HUES48 (cell line): Measurements from ENCODE around the gene DHRS9.

Source experiments
- H3K27ac ChIP-seq: one replicate; pipeline ENCODE4 v1.7.0; 2013; ENCODE audit warnings: low read depth, low read length, inconsistent platforms
- H3K27me3 ChIP-seq: 2 replicates; pipeline ENCODE4 v1.6.1; 2013; ENCODE audit warnings: mild to moderate bottlenecking, low read length; ENCODE audit not compliant: control insufficient read depth, insufficient read depth
- H3K36me3 ChIP-seq: 2 replicates; pipeline ENCODE4 v1.6.1; 2013; ENCODE audit warnings: low read length; ENCODE audit not compliant: control insufficient read depth, insufficient read depth
- H3K4me1 ChIP-seq: 2 replicates; pipeline ENCODE4 v1.6.1; 2013; ENCODE audit warnings: mild to moderate bottlenecking, low read length; ENCODE audit not compliant: control insufficient read depth, insufficient read depth
- H3K4me3 ChIP-seq: 2 replicates; pipeline ENCODE4 v1.5.1; 2013; ENCODE audit warnings: mild to moderate bottlenecking, low read depth, low read length
- H3K9ac ChIP-seq: 2 replicates; pipeline ENCODE4 v1.6.1; 2013; ENCODE audit warnings: mild to moderate bottlenecking, low read depth, low read length, moderate library complexity
- H3K9me3 ChIP-seq: 2 replicates; pipeline ENCODE4 v1.6.1; 2013; ENCODE audit warnings: low read length; ENCODE audit not compliant: control insufficient read depth, insufficient read depth

The DHRS9 gene

DNA sequence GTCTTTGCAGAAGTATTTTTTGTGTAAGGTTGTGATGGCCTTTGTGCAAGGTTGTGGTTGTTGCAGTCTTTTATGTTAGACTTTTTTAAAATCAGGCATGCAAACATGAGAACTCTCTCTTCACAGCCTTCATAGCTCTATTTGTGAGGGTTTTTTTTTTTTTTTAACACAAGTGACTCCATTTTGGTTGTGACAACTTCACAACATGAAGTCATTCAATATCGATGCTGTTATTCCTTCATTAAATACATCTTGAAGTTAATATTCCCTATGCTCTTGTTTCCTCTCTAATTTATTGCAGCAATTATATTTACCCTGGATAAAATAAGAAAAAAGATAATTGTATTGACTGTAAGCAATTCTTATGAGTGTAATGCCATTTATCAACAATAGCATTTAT, 35.5 kb downstream of the DHRS9 start:
- Histone ChIP-seq H3K27ac (no peak overlapping the region), H3K9ac (no peak overlapping the region), H3K36me3 (no peaks in the 10 kb centered on the region), H3K4me3 (no peak overlapping the region), H3K9me3 (no peaks in the 10 kb centered on the region), H3K27me3 (peaks cover 4% of the 10 kb centered on the region; the same call in 1 of the 2 replicates), H3K4me1 (no peaks in the 10 kb centered on the region)

DNA sequence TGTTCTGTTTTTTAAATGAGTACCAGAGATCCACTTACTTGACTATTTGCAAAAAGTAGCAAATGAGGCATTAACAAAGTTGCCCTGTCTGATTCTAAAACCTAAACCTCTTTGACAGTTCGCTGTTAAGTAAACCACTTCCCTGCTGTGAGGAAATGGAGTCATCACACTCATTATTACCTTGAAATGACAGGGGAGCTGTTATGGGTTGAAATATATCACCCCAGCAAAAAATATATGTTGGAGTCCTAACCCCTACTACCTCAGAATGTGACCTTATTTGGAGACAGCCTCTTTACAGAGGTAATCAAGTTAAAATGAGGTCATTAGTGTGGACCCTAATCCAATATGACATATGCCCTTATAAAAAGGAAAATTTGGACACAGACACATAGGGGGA, 36.1 kb downstream of the DHRS9 start:
- no peak overlapping the region for H3K9ac ChIP-seq
- peaks cover 4% of the 10 kb centered on the region; the same call in 1 of the 2 replicates for H3K27me3 ChIP-seq
- H3K27ac ChIP-seq = no peak overlapping the region
- no peaks in the 10 kb centered on the region for H3K9me3 ChIP-seq
- H3K4me3 ChIP-seq = no peak overlapping the region
- peaks cover 1% of the 10 kb centered on the region; the same call in 1 of the 2 replicates for H3K4me1 ChIP-seq
- no peaks in the 10 kb centered on the region for H3K36me3 ChIP-seq

DNA sequence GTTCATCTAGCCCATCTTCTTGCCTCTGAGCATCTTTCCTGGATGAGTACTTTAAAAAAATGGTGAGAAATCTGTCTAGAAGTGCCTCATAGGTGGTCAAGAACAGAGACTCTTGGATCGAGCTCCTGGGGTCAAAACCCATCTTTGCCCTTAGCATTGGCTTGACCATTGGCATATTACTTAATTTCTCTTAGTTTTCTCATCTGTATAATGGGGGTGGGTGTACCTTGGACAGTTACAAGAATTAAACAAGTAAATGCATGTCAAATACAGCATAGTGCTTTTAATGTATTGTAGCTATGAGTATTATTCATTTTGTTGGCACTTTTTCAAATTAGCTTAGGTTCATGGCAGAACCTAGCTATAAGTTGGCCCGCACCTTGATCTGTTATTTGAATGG, 36.8 kb downstream of the DHRS9 start:
- H3K9me3 ChIP-seq = no peaks in the 10 kb centered on the region
- peaks cover 8% of the 10 kb centered on the region; the same call in 1 of the 2 replicates for H3K4me1 ChIP-seq
- H3K4me3 ChIP-seq = no peak overlapping the region
- no peak overlapping the region for H3K27ac ChIP-seq
- H3K9ac ChIP-seq = no peak overlapping the region
- no peaks in the 10 kb centered on the region for H3K36me3 ChIP-seq
- H3K27me3 ChIP-seq = peaks cover 4% of the 10 kb centered on the region; the same call in 1 of the 2 replicates

DNA sequence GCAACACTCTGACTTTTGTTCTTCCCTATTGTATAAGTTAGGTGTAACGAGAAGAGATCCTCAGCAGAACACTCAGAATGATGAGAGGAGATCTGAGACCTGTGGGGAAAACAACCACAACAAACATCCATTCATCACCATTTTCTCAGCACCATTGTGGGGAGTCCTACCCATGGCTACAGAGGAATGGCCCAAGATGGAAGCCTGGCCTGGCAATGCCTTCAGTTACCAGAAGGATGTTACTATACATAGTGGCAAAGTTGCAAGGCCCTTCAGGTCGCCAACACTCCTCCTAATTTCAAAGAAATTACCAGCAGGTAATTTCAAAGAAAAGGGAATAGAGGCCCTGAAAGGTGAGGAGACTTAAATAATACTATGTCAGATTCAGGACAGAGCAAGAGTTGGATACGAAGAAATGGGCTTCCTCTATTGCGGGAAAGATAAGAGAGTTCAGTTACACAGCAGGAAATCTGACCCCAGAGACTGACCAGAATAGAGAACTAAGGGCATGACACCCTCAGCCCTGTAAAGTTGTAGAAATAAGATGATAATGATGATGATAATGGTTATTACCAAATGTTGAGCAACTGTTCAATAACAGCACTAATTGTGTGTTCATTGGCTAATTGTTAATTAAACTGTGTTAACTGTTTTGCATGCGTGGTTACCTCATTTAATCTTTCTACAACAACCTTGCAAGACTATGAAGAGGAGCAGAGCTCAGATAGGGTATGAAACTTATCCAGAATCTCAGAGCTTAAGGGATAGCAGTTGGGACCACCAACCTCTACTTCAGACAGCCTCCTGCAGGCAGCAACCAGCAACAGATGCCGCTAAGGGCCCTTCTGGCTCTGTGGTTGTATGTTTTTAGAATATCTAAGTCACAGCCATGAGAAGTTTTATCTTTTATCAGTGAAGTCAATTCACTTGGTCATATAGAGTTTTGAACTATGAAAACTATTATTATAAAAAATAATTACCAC, 37.5 kb downstream of the DHRS9 start:
- H3K4me3 ChIP-seq = no peak overlapping the region
- H3K4me1 ChIP-seq = peaks cover 9% of the 10 kb centered on the region; the same call in 1 of the 2 replicates
- no peaks in the 10 kb centered on the region for H3K9me3 ChIP-seq
- H3K27ac ChIP-seq = no peak overlapping the region
- peaks cover 4% of the 10 kb centered on the region; the same call in 1 of the 2 replicates for H3K27me3 ChIP-seq
- no peaks in the 10 kb centered on the region for H3K36me3 ChIP-seq
- no peak overlapping the region for H3K9ac ChIP-seq

DNA sequence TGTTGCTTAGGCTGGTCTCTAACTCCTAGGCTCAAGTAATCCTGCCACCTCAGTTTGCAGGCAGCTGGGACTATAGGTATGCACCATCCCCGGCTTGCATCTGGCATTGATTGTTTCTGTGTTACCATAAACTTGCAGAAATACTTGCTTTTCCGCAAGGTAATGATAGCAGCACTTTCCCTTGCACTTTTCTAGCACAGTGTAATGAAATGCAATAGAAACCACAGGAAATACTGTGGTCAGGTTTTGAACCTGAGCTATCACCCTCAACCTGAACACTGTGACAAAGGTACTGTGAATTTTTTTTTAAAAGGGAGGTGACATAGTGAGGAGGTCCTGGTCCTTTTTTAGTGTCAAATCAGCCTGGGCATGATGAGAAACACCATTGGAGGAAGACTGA, 38.3 kb downstream of the DHRS9 start:
- no peak overlapping the region for H3K9ac ChIP-seq
- H3K27ac ChIP-seq = no peak overlapping the region

DNA sequence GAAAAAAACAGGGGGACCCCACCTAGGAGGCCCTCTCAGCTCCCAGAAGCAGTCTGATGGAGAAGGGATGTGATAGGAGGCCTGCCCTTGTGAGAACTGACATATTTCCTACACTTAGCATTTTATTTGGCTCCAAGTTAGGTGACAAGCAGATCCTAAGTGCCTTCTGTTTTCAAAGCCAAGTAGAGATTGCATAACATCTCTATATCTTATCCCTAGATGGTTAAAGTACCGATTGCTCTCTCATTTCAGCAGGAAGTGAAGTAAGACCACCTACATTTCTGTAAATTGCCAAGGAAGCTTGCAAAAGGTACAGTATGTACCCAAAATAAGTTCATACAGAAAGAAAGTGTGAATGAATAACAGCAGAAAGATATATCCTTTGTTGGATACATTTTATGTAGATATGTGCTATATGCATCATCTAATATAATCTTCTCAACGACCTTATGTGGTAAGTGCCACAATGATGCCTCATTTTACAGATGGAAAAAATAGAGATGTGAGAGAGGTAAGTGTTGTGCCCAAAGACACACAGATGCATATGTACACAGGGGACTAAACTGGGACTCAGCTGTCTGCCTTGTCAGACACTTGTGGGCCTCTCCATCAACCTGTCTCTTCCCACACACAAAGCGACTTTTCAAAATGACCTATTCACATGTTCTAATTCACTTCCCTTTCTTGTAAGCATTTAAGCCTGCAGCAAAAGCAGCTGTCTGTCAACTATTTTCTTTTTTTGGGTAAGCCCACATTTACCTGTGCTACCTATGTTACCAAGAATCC, 38.9 kb downstream of the DHRS9 start:
- Histone ChIP-seq H3K4me1 (peaks cover 9% of the 10 kb centered on the region; the same call in 1 of the 2 replicates), H3K36me3 (no peaks in the 10 kb centered on the region), H3K9me3 (no peaks in the 10 kb centered on the region), H3K27me3 (peaks cover 4% of the 10 kb centered on the region; the same call in 1 of the 2 replicates), H3K27ac (no peak overlapping the region), H3K4me3 (no peak overlapping the region), H3K9ac (no peak overlapping the region)

More for the DNA sequence above, 38.3 kb downstream of the DHRS9 start:
- Histone ChIP-seq H3K9me3 (no peaks in the 10 kb centered on the region), H3K36me3 (no peaks in the 10 kb centered on the region), H3K4me1 (peaks cover 9% of the 10 kb centered on the region; the same call in 1 of the 2 replicates), H3K4me3 (no peak overlapping the region), H3K27me3 (peaks cover 4% of the 10 kb centered on the region; the same call in 1 of the 2 replicates)

DNA sequence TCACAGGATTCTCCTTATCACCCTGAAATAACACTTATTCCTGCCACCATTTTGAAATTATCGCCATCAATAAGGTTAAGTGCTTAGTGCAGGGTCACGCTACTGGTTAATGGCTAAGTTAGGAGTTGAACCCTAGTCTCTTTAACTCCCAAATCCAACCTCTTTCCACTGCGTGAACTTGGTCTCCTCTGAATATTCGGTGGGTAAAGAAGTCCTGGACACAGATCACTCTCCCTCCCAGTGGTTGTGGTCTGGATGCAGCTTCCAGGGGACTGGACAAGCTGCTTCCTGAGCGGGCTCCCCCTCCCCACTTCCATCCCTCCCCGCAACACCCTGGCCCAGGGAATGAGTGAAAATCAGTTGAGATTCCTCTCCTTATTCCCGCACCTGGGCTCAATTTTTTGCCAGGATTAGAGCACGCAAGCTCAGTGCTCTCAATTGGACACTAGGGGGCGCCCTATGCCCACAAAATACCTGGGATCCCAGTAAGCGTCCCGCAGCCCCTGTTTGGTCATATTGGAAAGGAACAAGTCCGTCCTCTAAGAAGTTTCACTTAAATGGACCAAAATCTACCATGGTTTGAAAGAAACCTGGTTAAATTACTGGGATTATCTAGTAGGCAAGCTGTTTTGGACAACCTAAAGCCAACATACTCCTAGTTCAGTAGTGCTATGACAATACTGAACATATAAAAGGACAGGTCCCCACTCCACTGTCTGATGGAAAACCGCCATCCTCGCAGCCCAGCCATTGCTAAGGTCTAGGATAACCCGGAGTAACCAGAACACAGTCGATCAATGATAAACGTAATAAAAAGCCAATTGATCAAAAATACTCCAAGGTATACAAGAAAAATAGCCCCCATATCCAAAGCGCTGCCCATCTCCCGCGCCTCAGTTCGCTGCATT, 40.4 kb downstream of the DHRS9 start:
- Histone ChIP-seq H3K4me1 (peaks cover 9% of the 10 kb centered on the region; the same call in 1 of the 2 replicates), H3K36me3 (no peaks in the 10 kb centered on the region), H3K9ac (no peak overlapping the region), H3K9me3 (no peaks in the 10 kb centered on the region), H3K4me3 (no peak overlapping the region), H3K27ac (no peak overlapping the region), H3K27me3 (peaks cover 4% of the 10 kb centered on the region; the same call in 1 of the 2 replicates)

DNA sequence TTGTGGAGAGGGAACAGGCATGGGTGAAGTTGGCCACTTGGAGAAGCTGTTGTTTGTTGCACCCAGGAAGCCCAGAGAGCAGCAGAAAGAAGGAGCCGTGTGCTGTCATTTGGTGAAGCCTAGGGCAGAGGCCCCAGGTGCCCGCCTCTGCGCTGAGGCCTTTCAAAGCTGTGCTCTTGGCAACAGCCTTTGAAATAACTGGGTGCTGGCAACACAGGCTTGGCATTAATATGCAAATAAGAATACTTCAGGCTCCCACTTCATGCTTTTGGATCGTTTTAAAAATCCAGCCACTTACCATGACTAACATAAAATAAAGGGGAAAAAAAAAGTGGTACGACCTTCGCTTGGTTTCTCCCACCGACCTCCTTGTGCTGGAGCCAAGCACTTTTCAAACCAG, 41.1 kb downstream of the DHRS9 start:
- H3K4me3 ChIP-seq = no peak overlapping the region
- no peaks in the 10 kb centered on the region for H3K9me3 ChIP-seq
- no peaks in the 10 kb centered on the region for H3K36me3 ChIP-seq
- no peak overlapping the region for H3K9ac ChIP-seq
- H3K27me3 ChIP-seq = peaks cover 4% of the 10 kb centered on the region; the same call in 1 of the 2 replicates
- H3K27ac ChIP-seq = no peak overlapping the region
- H3K4me1 ChIP-seq = peaks cover 9% of the 10 kb centered on the region; the same call in 1 of the 2 replicates

DNA sequence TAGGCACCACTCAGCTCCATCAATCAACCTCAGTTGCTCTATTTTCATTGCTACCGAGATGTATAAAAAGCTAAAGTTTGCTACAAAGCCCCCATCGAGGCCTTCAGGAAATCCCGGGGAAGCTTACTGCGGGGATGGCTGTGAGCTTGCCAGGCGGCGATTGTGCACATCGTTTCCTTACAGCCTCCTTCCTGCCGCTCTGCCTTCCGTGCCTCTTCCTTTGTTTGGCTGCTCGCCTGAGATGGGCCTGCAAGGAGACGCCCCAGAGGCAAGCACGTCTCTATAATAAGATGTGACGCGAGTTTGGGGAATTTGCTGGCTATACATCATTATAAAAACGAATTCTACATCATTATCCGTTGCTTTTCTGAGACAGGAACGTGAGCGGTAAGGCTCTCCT, 41.6 kb downstream of the DHRS9 start:
- Histone ChIP-seq H3K27ac (no peak overlapping the region), H3K9me3 (no peaks in the 10 kb centered on the region), H3K4me3 (no peak overlapping the region), H3K36me3 (no peaks in the 10 kb centered on the region), H3K27me3 (peaks cover 4% of the 10 kb centered on the region; the same call in 1 of the 2 replicates), H3K4me1 (peaks cover 9% of the 10 kb centered on the region; the same call in 1 of the 2 replicates), H3K9ac (no peak overlapping the region)

DNA sequence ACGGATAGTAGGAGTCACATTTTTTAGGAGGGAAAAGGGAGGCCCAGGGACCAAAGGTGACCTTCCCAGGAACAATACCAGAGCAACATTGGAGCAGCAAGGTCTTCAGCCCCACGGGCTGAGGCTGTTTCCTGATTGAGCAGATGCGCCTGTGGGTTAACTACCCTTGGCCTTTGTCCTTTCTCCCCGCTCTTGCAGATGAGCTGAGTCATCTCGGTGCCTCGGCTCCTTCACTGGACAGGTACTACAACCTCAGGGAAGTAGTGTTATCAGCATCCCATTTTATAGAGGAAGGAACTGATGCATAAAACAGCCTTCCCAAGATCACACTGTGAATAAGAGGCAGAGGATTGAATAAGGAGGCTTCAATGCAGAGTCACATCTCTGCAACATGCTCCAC, 43.5 kb downstream of the DHRS9 start:
- H3K9me3 ChIP-seq = no peaks in the 10 kb centered on the region
- no peak overlapping the region for H3K27ac ChIP-seq
- no peak overlapping the region for H3K9ac ChIP-seq
- no peak overlapping the region for H3K4me3 ChIP-seq
- peaks cover 4% of the 10 kb centered on the region; the same call in 1 of the 2 replicates for H3K27me3 ChIP-seq
- peaks cover 9% of the 10 kb centered on the region; the same call in 1 of the 2 replicates for H3K4me1 ChIP-seq
- no peaks in the 10 kb centered on the region for H3K36me3 ChIP-seq
